CD14-positive monocyte (primary cell): ENCODE results near the gene PYGM. TPM values are rescaled to one million over a fixed set of nuclear protein-coding genes. Genes with fewer than 3 reads are reported as not detected.

Source experiments
- DNase-seq, 3 donors: peaks; one replicate each; pipeline ENCODE4 v3.0.0-alpha.2; 2011 to 2022
- H2AFZ ChIP-seq: 2 replicates; pipeline ENCODE4 v1.6.0; 2012; ENCODE audit warnings: mild to moderate bottlenecking, low read depth, low read length, inconsistent platforms; ENCODE audit not compliant: insufficient read depth, poor library complexity, severe bottlenecking
- H3K27ac ChIP-seq, 2 donors: 1 replicate in 1 of 2; 2 replicates in 1 of 2; pipeline ENCODE4 v1.5.1; 2012 to 2013; ENCODE audit warnings: low read length in 2 of 2, control low read depth in 1 of 2, inconsistent platforms in 1 of 2, low read depth in 1 of 2, mild to moderate bottlenecking in 1 of 2
- H3K27me3 ChIP-seq, 2 donors: one replicate each; pipeline versions ENCODE4 v1.6.0 to v1.6.1; 2011 to 2013; ENCODE audit warnings: low read length in 2 of 2; ENCODE audit not compliant: control insufficient read depth in 2 of 2, insufficient read depth in 2 of 2
- H3K36me3 ChIP-seq, 2 donors: replicated peaks in 1 of 2; 1 replicate in 1 of 2; 2 replicates in 1 of 2; pipeline versions ENCODE4 v1.5.1 to v1.6.1; 2012 to 2013; ENCODE audit warnings: low read length in 2 of 2, control low read depth in 1 of 2, inconsistent platforms in 1 of 2, mild to moderate bottlenecking in 1 of 2; ENCODE audit not compliant: insufficient read depth in 2 of 2, control insufficient read depth in 1 of 2
- H3K4me1 ChIP-seq, 2 donors: 1 replicate in 1 of 2; 2 replicates in 1 of 2; pipeline versions ENCODE4 v1.5.1 to v1.6.1; 2012 to 2013; ENCODE audit warnings: low read length in 2 of 2, control low read depth in 1 of 2, inconsistent platforms in 1 of 2, mild to moderate bottlenecking in 1 of 2, moderate library complexity in 1 of 2; ENCODE audit not compliant: insufficient read depth in 2 of 2, control insufficient read depth in 1 of 2
- H3K4me2 ChIP-seq: replicated peaks from 2 replicates; pipeline ENCODE3; 2012; ENCODE audit warnings: low read length, moderate library complexity, mild to moderate bottlenecking; ENCODE audit not compliant: poor library complexity, severe bottlenecking; ENCODE audit errors: extremely low read depth
- H3K4me3 ChIP-seq, 3 experiments: fragments of 200-600 bp in 1 of 3; sonication (generic) in 1 of 3; replicated peaks in 1 of 3; 1 replicate in 2 of 3; 2 replicates in 1 of 3; pipeline ENCODE4 v1.5.1; 2011 to 2013; ENCODE audit warnings: low read length in 3 of 3, mild to moderate bottlenecking in 3 of 3, control low read depth in 2 of 3, low read depth in 2 of 3, inconsistent platforms in 1 of 3, moderate library complexity in 1 of 3
- H3K79me2 ChIP-seq: 2 replicates; pipeline ENCODE4 v1.6.0; 2012; ENCODE audit warnings: mild to moderate bottlenecking, control low read depth, inconsistent platforms, low read length, moderate library complexity; ENCODE audit not compliant: insufficient read depth
- H3K9ac ChIP-seq: 2 replicates; pipeline ENCODE4 v1.6.0; 2017; ENCODE audit warnings: low read length, mild to moderate bottlenecking; ENCODE audit not compliant: insufficient read depth, poor library complexity, severe bottlenecking
- H3K9me3 ChIP-seq, 2 donors: replicated peaks in 1 of 2; 1 replicate in 1 of 2; 2 replicates in 1 of 2; pipeline versions ENCODE4 v1.5.1 to v1.6.1; 2012 to 2013; ENCODE audit warnings: low read length in 2 of 2, control low read depth in 1 of 2; ENCODE audit not compliant: control insufficient read depth in 1 of 2, insufficient read depth in 1 of 2
- H4K20me1 ChIP-seq: 2 replicates; pipeline ENCODE4 v1.6.0; 2012; ENCODE audit warnings: mild to moderate bottlenecking, low read length, control low read depth, moderate library complexity; ENCODE audit not compliant: insufficient read depth
- H3K27ac Mint-ChIP-seq, 7 donors: one replicate each; pipeline ENCODE4 v1.8.0; 2020; ENCODE audit warnings: mild to moderate bottlenecking in 7 of 7, mixed read lengths in 7 of 7, moderate library complexity in 6 of 7, inconsistent platforms in 2 of 7
- H3K27me3 Mint-ChIP-seq, 3 donors: one replicate each; pipeline ENCODE4 v1.8.0; 2021 to 2022; ENCODE audit warnings: low read depth in 3 of 3, mild to moderate bottlenecking in 3 of 3, mixed read lengths in 3 of 3, moderate library complexity in 3 of 3, inconsistent platforms in 1 of 3
- H3K36me3 Mint-ChIP-seq, 2 donors: one replicate each; pipeline ENCODE4 v1.8.0; 2020; ENCODE audit warnings: mixed read lengths in 2 of 2, inconsistent platforms in 1 of 2, mild to moderate bottlenecking in 1 of 2
- H3K4me1 Mint-ChIP-seq: one replicate; pipeline ENCODE4 v1.8.0; 2020; ENCODE audit warnings: mild to moderate bottlenecking, mixed read lengths
- H3K4me3 Mint-ChIP-seq, 2 donors: one replicate each; pipeline ENCODE4 v1.8.0; 2020; ENCODE audit warnings: mild to moderate bottlenecking in 2 of 2, mixed read lengths in 2 of 2, moderate library complexity in 1 of 2
- H3K9me3 Mint-ChIP-seq, 7 donors: one replicate each; pipeline ENCODE4 v1.8.0; 2020 to 2022; ENCODE audit warnings: mixed read lengths in 7 of 7, mild to moderate bottlenecking in 6 of 7, moderate library complexity in 6 of 7, inconsistent platforms in 2 of 7
- WGBS: methylation state at CpG from one replicate; pipeline ENCODE4 v1.1.5; 2013; ENCODE audit warnings: missing lambda C conversion rate; ENCODE audit not compliant: insufficient coverage; 5-methylcytosine and 5-hydroxymethylcytosine counted together
- intact Hi-C, 2 donors: fragments of 100-400 bp; cut with micrococcal nuclease; formaldehyde crosslinking; loops; one replicate each; pipeline versions ENCODE4 v1.15.0 to v1.15.1; 2023
- polyA plus RNA-seq, 3 donors: library from polyadenylated mRNA; depleted of rRNA in 1 of 3; unstranded in 2 of 3; stranded (reverse) in 1 of 3; fragments of 300-500 nt in 2 of 3; fragments of >200 nt in 1 of 3; fragmentation: Illumina TruSeq in 2 of 3; gene quantifications; 1 replicate in 2 of 3; 2 replicates in 1 of 3; pipeline ENCODE4 v1.2.3, GENCODE V29; 2012 to 2021
- TF ChIP-seq, protein P1 (sequence below): fragments of 200-600 bp; IDR thresholded peaks from one replicate; pipeline ENCODE4 v1.8.0; 2022; ENCODE audit warnings: antibody characterized with exemption, mild to moderate bottlenecking

PYGM gene
- polyA plus RNA-seq, 3 donors, result 0.05 to 1.8 TPM; not detected in 1

DNA sequence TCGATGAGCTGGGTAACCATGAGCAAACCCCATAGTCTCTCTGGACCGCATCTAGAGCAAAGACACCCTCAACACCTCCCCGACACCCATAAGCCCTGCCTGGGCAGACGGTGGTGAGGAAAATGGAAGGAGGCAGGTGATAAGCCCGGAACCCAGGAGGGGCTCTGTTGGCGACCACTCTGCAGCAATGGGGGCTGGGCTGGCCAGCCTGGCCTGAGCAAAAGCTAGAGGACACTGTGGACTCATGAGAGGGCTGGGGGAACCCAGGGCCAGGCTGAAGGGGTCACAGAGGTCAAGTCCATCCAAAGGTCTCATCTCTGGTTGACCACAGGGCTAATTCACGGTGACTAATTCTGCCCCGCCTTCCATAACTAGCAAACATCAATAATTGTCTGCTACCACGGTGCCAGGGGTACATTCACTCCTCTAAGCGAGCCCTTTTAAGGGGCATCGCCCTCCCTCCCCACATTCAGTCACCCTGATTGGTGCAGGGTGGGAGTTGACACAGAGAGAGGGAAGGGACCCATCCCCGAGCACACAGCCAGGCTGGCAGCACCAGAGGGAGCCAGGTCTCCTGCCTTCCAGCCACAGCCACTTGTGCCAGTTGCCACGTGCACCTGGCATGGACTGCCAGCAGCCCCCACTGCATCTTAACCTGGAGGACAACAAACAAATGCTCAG is 4.0 kb downstream of the PYGM start:
- no peaks in the 10 kb centered on the region for H3K4me1 ChIP-seq
- H3K4me1 Mint-ChIP-seq, result peaks cover 2% of the 10 kb centered on the region

DNA sequence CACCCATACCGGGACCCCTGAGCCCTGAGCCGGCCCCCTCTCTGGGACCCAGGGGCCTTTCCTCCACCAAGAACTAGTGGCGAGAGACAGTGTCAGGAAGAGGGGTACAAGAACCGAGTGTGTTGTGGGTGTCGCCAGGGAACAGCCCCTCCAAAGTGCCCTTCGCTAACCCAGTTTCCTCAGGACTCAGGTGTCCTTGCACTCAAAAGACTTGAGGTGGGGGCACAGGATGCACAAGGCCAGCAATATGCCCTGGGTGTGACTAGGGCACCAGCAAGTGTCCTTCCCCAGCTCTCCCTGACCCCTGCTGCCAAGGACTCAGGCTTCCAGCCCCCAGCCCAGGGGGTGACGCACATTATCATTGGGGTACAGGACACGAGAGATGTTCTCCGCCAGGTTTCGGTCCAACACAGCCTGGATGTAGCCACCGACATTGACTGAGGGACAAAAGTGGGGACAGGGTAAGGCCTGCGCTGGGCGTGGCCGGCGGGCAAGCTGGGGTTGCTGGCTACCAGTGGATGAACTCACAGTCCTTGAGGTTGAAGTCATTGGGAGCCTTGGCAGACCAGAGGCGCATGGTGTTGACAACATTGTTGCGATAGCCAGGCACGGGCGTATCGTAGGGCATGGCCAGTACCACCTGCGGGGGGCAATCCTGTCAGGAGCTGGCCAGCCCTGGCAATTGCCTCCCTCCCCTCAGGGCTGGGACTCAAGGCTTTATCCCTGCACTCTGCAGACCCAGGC is 4.7 kb downstream of the PYGM start:
- no peaks in the 10 kb centered on the region for H3K4me1 ChIP-seq
- H3K9me3 ChIP-seq, result no peaks in the 10 kb centered on the region
- intact Hi-C loops, result no loop called here
- no peak overlapping the region for H3K4me2 ChIP-seq
- no peaks in the 10 kb centered on the region for H3K79me2 ChIP-seq
- Mint-ChIP-seq H3K36me3 (peaks cover 12 to 21% of the 10 kb centered on the region in 2 donors), H3K4me1 (peaks cover 1% of the 10 kb centered on the region), H3K27me3 (peaks cover 0 to 4% (median 2%) of the 10 kb centered on the region in 3 donors), H3K9me3 (no peaks in the 10 kb centered on the region), H3K27ac (no peak overlapping the region), H3K4me3 (no peak overlapping the region)
- TF ChIP-seq, protein P1, sequence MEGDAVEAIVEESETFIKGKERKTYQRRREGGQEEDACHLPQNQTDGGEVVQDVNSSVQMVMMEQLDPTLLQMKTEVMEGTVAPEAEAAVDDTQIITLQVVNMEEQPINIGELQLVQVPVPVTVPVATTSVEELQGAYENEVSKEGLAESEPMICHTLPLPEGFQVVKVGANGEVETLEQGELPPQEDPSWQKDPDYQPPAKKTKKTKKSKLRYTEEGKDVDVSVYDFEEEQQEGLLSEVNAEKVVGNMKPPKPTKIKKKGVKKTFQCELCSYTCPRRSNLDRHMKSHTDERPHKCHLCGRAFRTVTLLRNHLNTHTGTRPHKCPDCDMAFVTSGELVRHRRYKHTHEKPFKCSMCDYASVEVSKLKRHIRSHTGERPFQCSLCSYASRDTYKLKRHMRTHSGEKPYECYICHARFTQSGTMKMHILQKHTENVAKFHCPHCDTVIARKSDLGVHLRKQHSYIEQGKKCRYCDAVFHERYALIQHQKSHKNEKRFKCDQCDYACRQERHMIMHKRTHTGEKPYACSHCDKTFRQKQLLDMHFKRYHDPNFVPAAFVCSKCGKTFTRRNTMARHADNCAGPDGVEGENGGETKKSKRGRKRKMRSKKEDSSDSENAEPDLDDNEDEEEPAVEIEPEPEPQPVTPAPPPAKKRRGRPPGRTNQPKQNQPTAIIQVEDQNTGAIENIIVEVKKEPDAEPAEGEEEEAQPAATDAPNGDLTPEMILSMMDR, result no peak
- no peak overlapping the region for H3K27ac ChIP-seq
- no peak overlapping the region for H2AFZ ChIP-seq
- H3K36me3 ChIP-seq, result no peaks in the 10 kb centered on the region
- H3K27me3 ChIP-seq, result no peaks in the 10 kb centered on the region
- no peak for DNase-seq
- no peak overlapping the region for H3K4me3 ChIP-seq
- 96% methylated on average over 15 of the region's 21 CpGs for WGBS
- peaks cover 3% of the 10 kb centered on the region for H4K20me1 ChIP-seq
- H3K9ac ChIP-seq, result no peak overlapping the region

More for the DNA sequence above, 4.0 kb downstream of the PYGM start:
- no peak for DNase-seq
- Mint-ChIP-seq H3K27ac (no peak overlapping the region), H3K36me3 (peaks cover 13 to 18% of the 10 kb centered on the region in 2 donors), H3K27me3 (peaks cover 0 to 4% (median 3%) of the 10 kb centered on the region in 3 donors), H3K4me3 (no peak overlapping the region), H3K9me3 (no peaks in the 10 kb centered on the region)
- 84% methylated on average over 3 of the region's 13 CpGs for whole genome bisulfite sequencing
- Histone ChIP-seq H3K27me3 (no peaks in the 10 kb centered on the region), H3K27ac (no peak overlapping the region), H3K4me2 (no peak overlapping the region), H2AFZ (no peak overlapping the region), H4K20me1 (peaks cover 10% of the 10 kb centered on the region), H3K36me3 (no peaks in the 10 kb centered on the region), H3K9ac (no peak overlapping the region), H3K4me3 (no peak overlapping the region), H3K9me3 (no peaks in the 10 kb centered on the region), H3K79me2 (no peaks in the 10 kb centered on the region)
- intact Hi-C loops, result no loop called here
- TF ChIP-seq, protein P1, result no peak
